Aorta (tissue), 5 donors: Measurements from ENCODE around the gene CST1. TPM values are rescaled to one million over a fixed set of nuclear protein-coding genes. Genes with fewer than 3 reads are reported as not detected.
"Not testable (repeated sequence)": the region's sequence is repeated elsewhere in the genome, so short reads cannot be mapped to it uniquely, and the experiment has no call there.

Experiments used
- ATAC-seq: fragments of 200-7000 bp; cut with Tn5 transposase; one replicate; pipeline ENCODE4 v1.9.1; 2022; ENCODE audit warnings: moderate library complexity; ENCODE audit not compliant: low FRiP score
- DNase-seq, 2 donors: peaks; one replicate each; pipeline ENCODE4 v3.0.0-alpha.2; 2020
- H3K27ac ChIP-seq, 2 donors: one replicate each; pipeline ENCODE4 v1.5.1; 2013; ENCODE audit warnings: low read length in 2 of 2, mild to moderate bottlenecking in 2 of 2, moderate library complexity in 2 of 2, control low read depth in 1 of 2, inconsistent platforms in 1 of 2, low read depth in 1 of 2
- H3K27me3 ChIP-seq, 2 donors: one replicate each; pipeline ENCODE4 v1.6.1; 2013; ENCODE audit warnings: control low read depth in 1 of 2, low read length in 1 of 2, mild to moderate bottlenecking in 1 of 2, moderate library complexity in 1 of 2; ENCODE audit not compliant: insufficient read depth in 2 of 2, control insufficient read depth in 1 of 2
- H3K36me3 ChIP-seq, 2 donors: one replicate each; pipeline ENCODE4 v1.6.1; 2013; ENCODE audit warnings: control low read depth in 1 of 2, low read length in 1 of 2, mild to moderate bottlenecking in 1 of 2; ENCODE audit not compliant: insufficient read depth in 2 of 2, control insufficient read depth in 1 of 2
- H3K4me1 ChIP-seq, 2 donors: one replicate each; pipeline ENCODE4 v1.6.1; 2013; ENCODE audit warnings: low read length in 2 of 2, control low read depth in 1 of 2, mild to moderate bottlenecking in 1 of 2, moderate library complexity in 1 of 2; ENCODE audit not compliant: insufficient read depth in 2 of 2, control insufficient read depth in 1 of 2
- H3K4me3 ChIP-seq, 2 donors: one replicate each; pipeline ENCODE4 v1.5.1; 2013; ENCODE audit warnings: low read length in 2 of 2, control low read depth in 1 of 2, mild to moderate bottlenecking in 1 of 2
- H3K9me3 ChIP-seq: one replicate; pipeline ENCODE4 v1.6.1; 2013; ENCODE audit warnings: mild to moderate bottlenecking, low read length; ENCODE audit not compliant: control insufficient read depth
- WGBS, 2 donors: extraction: QIAGEN DNeasy Blood & Tissue Kit; methylation state at CpG; one replicate each; pipeline ENCODE4 v1.1.7; 2013; 5-methylcytosine and 5-hydroxymethylcytosine counted together
- intact Hi-C, 2 donors: fragments of 100-400 bp; cut with DNase I; formaldehyde crosslinking; loops; one replicate each; pipeline versions ENCODE4 v1.14.2 to v1.15.0; 2022
- polyA plus RNA-seq, 2 donors: library from polyadenylated mRNA; stranded (reverse); fragments of 200-250 nt; gene quantifications; one replicate each; pipeline ENCODE4 v1.2.3, GENCODE V29; 2013
- total RNA-seq, 2 donors: library from RNA; stranded (reverse); fragmentation: NEBNext Ultra II Directional; extraction: Animal tissue kit (Norgen Biotek cat#: 25700); gene quantifications; one replicate each; pipeline ENCODE4 v1.2.1, GENCODE V29; 2021
- donor health status: healthy with polysubstance abuse.
- donor health status: Bipolar disorder and iron deficiency.
- donor health status: DM: no; HTN: no; CAD: no.
- donor health status: DM: no; HTN: no; CAD: no.
- donor health status: DM: yes; HTN: yes; CAD: no.

The CST1 gene
- total and polyA plus RNA-seq, 4 donors, result 1.1 TPM; not detected in 3

- 79 to 83% methylated on average over 4 of the region's 4 CpGs for WGBS, 2 donors
Measured at GRCh38 chr20:23752019-23752418, 1.3 kb upstream of the CST1 start.

GRCh38 chr20:23749746-23750145 lies 989 bp downstream of the CST1 start:
- Histone ChIP-seq H3K9me3 (no peaks in the 10 kb centered on the region), H3K27me3 (no peaks in the 10 kb centered on the region), H3K4me3 (no peak overlapping the region), H3K27ac (no peak overlapping the region), H3K4me1 (no peaks in the 10 kb centered on the region), H3K36me3 (no peaks in the 10 kb centered on the region)
- intact Hi-C loops, result no loop called here
- no peak for ATAC-seq
- DNase-seq, result no peak
- WGBS, 2 donors, result 59 to 72% methylated on average over 5 of the region's 5 CpGs

More at GRCh38 chr20:23752019-23752418, 1.3 kb upstream of the CST1 start:
- Histone ChIP-seq H3K27me3 (no peaks in the 10 kb centered on the region), H3K4me3 (no peak overlapping the region), H3K27ac (no peak overlapping the region), H3K36me3 (no peaks in the 10 kb centered on the region), H3K9me3 (no peaks in the 10 kb centered on the region), H3K4me1 (no peaks in the 10 kb centered on the region)
- intact Hi-C loops, result no loop called here
- DNase-seq (no peak), ATAC-seq (no peak)

GRCh38 chr20:23748975-23749374 lies 1.8 kb downstream of the CST1 start:
- WGBS, 2 donors, result 74 to 77% methylated on average over 10 of the region's 10 CpGs
- intact Hi-C loops, DNase-seq, H3K4me1 ChIP-seq, ATAC-seq, H3K27ac ChIP-seq, H3K36me3 ChIP-seq, H3K27me3 ChIP-seq, H3K9me3 ChIP-seq, H3K4me3 ChIP-seq: not testable (repeated sequence)

DNA sequence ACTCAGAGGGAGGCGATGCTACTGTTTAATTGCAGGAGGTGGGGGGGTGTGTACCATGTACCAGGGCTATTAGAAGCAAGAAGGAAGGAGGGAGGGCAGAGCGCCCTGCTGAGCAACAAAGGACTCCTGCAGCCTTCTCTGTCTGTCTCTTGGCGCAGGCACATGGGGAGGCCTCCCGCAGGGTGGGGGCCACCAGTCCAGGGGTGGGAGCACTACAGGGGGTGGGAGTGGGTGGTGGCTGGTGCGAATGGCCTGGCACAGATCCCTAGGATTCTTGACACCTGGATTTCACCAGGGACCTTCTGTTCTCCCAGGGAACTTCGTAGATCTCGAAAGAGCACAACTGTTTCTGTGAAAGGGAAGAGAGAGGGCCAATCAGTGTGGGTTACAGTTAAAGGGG lies 3.2 kb downstream of the CST1 start:
- H3K9me3 ChIP-seq, intact Hi-C loops, DNase-seq, H3K27me3 ChIP-seq, H3K36me3 ChIP-seq, H3K4me3 ChIP-seq, ATAC-seq, H3K27ac ChIP-seq, H3K4me1 ChIP-seq: not testable (repeated sequence)
- 53 to 56% methylated on average over 6 to 7 of the region's 7 CpGs for WGBS, 2 donors

- intact Hi-C loops, H3K4me1 ChIP-seq, H3K4me3 ChIP-seq, H3K27ac ChIP-seq, H3K9me3 ChIP-seq, H3K27me3 ChIP-seq, DNase-seq, H3K36me3 ChIP-seq, ATAC-seq: not testable (repeated sequence)
- WGBS, 2 donors, result 58 to 67% methylated on average over 4 of the region's 4 CpGs
Measured at GRCh38 chr20:23747092-23747491, 3.6 kb downstream of the CST1 start.

DNA sequence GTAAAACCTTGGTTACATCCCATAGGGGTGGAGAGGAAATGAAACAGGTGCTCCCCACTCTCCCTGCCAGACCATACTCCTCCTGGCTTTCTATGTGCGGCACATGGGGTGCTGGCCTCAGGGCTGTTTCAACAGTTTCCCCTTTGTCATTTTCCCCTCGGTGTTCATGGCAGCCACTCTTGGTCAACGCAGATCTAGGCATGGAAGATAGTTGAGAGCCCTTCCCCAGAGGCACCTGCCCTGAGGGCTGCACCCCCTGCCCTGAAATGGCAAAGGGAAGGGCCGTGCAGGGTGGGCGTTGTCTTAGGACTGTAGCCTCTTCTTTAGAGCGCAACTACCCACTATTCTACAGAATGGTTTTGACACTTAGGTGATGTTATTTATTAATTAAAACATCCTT lies 4.4 kb downstream of the CST1 start:
- H3K9me3 ChIP-seq, result no peaks in the 10 kb centered on the region
- no peak overlapping the region for H3K4me3 ChIP-seq
- H3K27me3 ChIP-seq, result no peaks in the 10 kb centered on the region
- ATAC-seq (no peak), DNase-seq (no peak)
- intact Hi-C loops, result no loop called here
- H3K27ac ChIP-seq, result no peak overlapping the region
- H3K36me3 ChIP-seq, result no peaks in the 10 kb centered on the region
- H3K4me1 ChIP-seq, result no peaks in the 10 kb centered on the region
- WGBS, 2 donors, result 68 to 91% methylated on average over 6 of the region's 6 CpGs

- no peaks in the 10 kb centered on the region for H3K27me3 ChIP-seq
Measured at GRCh38 chr20:23745247-23745646, 5.5 kb downstream of the CST1 start.

GRCh38 chr20:23744817-23745216 lies 5.9 kb downstream of the CST1 start:
- H3K27me3 ChIP-seq, result no peaks in the 10 kb centered on the region
- no peaks in the 10 kb centered on the region for H3K4me1 ChIP-seq
- H3K4me3 ChIP-seq, result no peak overlapping the region
- no peaks in the 10 kb centered on the region for H3K9me3 ChIP-seq
- 30 to 54% methylated on average over 1 of the region's 1 CpG for WGBS, 2 donors
- no peaks in the 10 kb centered on the region for H3K36me3 ChIP-seq
- DNase-seq, result no peak
- intact Hi-C loops, result no loop called here
- no peak overlapping the region for H3K27ac ChIP-seq
- no peak for ATAC-seq

More at GRCh38 chr20:23745247-23745646, 5.5 kb downstream of the CST1 start:
- DNase-seq (no peak), ATAC-seq (no peak)
- H3K27ac ChIP-seq, result no peak overlapping the region
- H3K4me1 ChIP-seq, result no peaks in the 10 kb centered on the region
- H3K9me3 ChIP-seq, result no peaks in the 10 kb centered on the region
- intact Hi-C loops, result no loop called here
- 67 to 70% methylated on average over 2 of the region's 2 CpGs for WGBS, 2 donors
- H3K36me3 ChIP-seq, result no peaks in the 10 kb centered on the region
- no peak overlapping the region for H3K4me3 ChIP-seq

DNA sequence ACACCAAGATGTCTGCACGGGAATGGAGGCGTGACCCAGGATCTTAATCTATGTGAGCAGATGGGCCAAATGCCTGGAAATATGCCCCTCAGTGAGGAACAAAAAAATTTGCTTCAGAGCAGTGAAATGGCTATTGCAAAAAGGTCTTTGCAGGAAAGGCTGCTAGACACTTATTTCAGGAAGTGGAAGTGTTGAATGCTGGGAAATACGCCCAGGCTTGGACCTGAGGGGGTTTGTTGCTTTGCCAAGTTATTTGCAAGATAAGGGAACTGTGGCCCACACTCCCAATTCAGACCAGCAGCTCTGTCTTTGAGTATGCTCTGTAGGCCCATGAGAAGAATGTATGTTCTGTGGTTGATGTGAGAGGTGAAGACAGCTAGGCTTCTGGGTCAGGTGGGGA lies 15.3 kb downstream of the CST1 start:
- intact Hi-C loops, H3K27ac ChIP-seq, H3K9me3 ChIP-seq, H3K4me1 ChIP-seq, ATAC-seq, H3K27me3 ChIP-seq, DNase-seq, H3K4me3 ChIP-seq, H3K36me3 ChIP-seq: not testable (repeated sequence)
- 55 to 63% methylated on average over 3 of the region's 3 CpGs for WGBS, 2 donors
